KMS-11 (cell line): ENCODE results near the gene PLSCR4.
A peak's percentile ranks its signal among the peaks of the same experiment; 100 is the strongest.

Source experiments
- H2AFZ ChIP-seq: fragments of 200-600 bp; sonication (generic); 2 replicates; pipeline ENCODE4 v1.6.1; 2016; ENCODE audit warnings: antibody characterized with exemption, mixed run types, low read depth
- H3K27ac ChIP-seq: fragments of 200-600 bp; sonication (generic); 2 replicates; pipeline ENCODE4 v1.6.1; 2016; ENCODE audit warnings: mild to moderate bottlenecking, mixed run types
- H3K27me3 ChIP-seq: fragments of 200-600 bp; sonication (generic); 2 replicates; pipeline ENCODE4 v1.6.1; 2017; ENCODE audit warnings: mild to moderate bottlenecking, low read depth, mixed run types, moderate library complexity; ENCODE audit not compliant: insufficient read depth
- H3K36me3 ChIP-seq: fragments of 200-600 bp; sonication (generic); 2 replicates; pipeline ENCODE4 v1.6.1; 2017; ENCODE audit warnings: mild to moderate bottlenecking, mixed run types; ENCODE audit not compliant: insufficient read depth
- H3K4me1 ChIP-seq: fragments of 200-600 bp; sonication (generic); 2 replicates; pipeline ENCODE4 v1.6.1; 2016; ENCODE audit warnings: mild to moderate bottlenecking, low read depth, mixed run types; ENCODE audit not compliant: poor library complexity, severe bottlenecking
- H3K4me2 ChIP-seq: fragments of 200-600 bp; sonication (generic); 2 replicates; pipeline ENCODE4 v1.7.0; 2016; ENCODE audit warnings: mild to moderate bottlenecking, mixed run types
- H3K4me3 ChIP-seq: fragments of 200-600 bp; sonication (generic); IDR thresholded peaks from 2 replicates; pipeline ENCODE4 v1.6.1; 2017; ENCODE audit warnings: low read depth, low read length, mixed read lengths; ENCODE audit not compliant: insufficient read depth
- H3K79me2 ChIP-seq: fragments of 200-600 bp; sonication (generic); 2 replicates; pipeline ENCODE4 v1.6.1; 2016; ENCODE audit warnings: low read depth, mixed run types; ENCODE audit not compliant: insufficient read depth
- H3K9ac ChIP-seq: fragments of 200-600 bp; sonication (generic); 2 replicates; pipeline ENCODE4 v1.6.1; 2016; ENCODE audit warnings: mild to moderate bottlenecking, mixed run types
- H4K20me1 ChIP-seq: fragments of 200-600 bp; sonication (generic); 2 replicates; pipeline ENCODE4 v1.6.1; 2016; ENCODE audit warnings: mild to moderate bottlenecking, mixed run types; ENCODE audit not compliant: insufficient read depth
- CTCF ChIP-seq: fragments of 200-600 bp; sonication (generic); conservative IDR thresholded peaks from 2 replicates; pipeline ENCODE4 v1.6.1; 2017; ENCODE audit warnings: low read depth, mild to moderate bottlenecking, antibody characterized with exemption, low read length, moderate library complexity, mixed read lengths

Gene PLSCR4

GRCh38 chr3:146160964-146161662 lies 89.8 kb downstream of the PLSCR4 start, which contains the start of gene PLOD2:
PLOD2 (minus strand) TSS chr3:146161184; CDS start chr3:146160989, 195 bp downstream.
- H3K27ac ChIP-seq: peak within 1 kb of the TSS; percentile 28; the same call in 1 of the 2 replicates
- no peaks in the 10 kb centered on the region for H3K27me3 ChIP-seq
- H3K36me3 ChIP-seq: no peaks in the 10 kb centered on the region
- no peak for TF ChIP-seq CTCF
- no peaks in the 10 kb centered on the region for H4K20me1 ChIP-seq
- peaks cover 5% of the 10 kb centered on the region for H3K4me1 ChIP-seq
- H3K79me2 ChIP-seq: no peaks in the 10 kb centered on the region
- H3K4me2 ChIP-seq: peak within 1 kb of the TSS; percentile 25
- H2AFZ ChIP-seq: peak within 1 kb of the TSS; percentile 56
- H3K9ac ChIP-seq: peak within 1 kb of the TSS; percentile 55
- H3K4me3 ChIP-seq: peak within 1 kb of the TSS; percentile 48

DNA sequence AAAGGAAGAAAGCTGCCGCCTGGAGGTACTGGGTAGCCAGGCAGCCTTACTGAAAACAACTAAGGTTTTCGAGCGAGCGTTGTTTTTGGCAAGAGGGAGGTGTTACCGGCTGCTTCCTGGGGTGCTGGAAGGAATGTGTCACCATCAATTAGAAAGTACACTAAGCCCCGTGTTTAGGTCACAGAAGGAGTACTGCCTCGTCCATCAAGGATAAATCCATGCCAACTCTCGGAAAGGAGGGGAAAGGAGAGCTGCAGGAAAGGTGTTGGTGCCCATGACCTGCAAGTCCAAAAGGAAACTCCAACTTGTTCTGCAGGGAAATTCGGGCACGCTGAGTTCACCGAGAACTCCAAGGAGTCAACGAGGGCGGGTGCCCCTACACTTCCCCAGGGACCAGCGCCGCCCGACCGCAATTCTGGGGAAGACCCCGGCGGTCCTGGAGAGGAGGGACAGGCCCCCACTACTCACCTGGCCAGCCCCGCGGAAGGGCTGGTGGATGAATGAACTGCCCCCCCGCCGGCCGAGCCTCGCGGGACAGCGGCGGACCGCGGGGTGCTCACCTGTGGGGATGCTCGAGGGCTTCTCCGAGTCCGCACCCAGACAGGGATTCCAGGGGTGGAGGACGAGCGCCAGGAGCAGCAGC lies 90.5 kb downstream of the PLSCR4 start:
- Histone ChIP-seq H3K36me3 (no peaks in the 10 kb centered on the region), H4K20me1 (no peaks in the 10 kb centered on the region), H3K4me3 (peak overlapping the region; percentile 48), H3K27me3 (no peaks in the 10 kb centered on the region), H3K79me2 (no peaks in the 10 kb centered on the region), H3K4me2 (peak overlapping the region; percentile 25; the same call in 1 of the 2 replicates), H2AFZ (peak overlapping the region; percentile 56), H3K9ac (peak overlapping the region; percentile 55), H3K4me1 (peaks cover 5% of the 10 kb centered on the region), H3K27ac (peak overlapping the region; percentile 28; the same call in 1 of the 2 replicates)
- peak; percentile 8; the same call in 1 of the 2 replicates for TF ChIP-seq CTCF

- Histone ChIP-seq H3K4me3 (peak overlapping the region; percentile 48), H3K27ac (peak overlapping the region; percentile 28; the same call in 1 of the 2 replicates)
These were observed 91.1 kb downstream of the PLSCR4 start for GRCh38 chr3:146159616-146160320.

More at GRCh38 chr3:146159616-146160320, 91.1 kb downstream of the PLSCR4 start:
- H4K20me1 ChIP-seq: no peaks in the 10 kb centered on the region
- peak overlapping the region; percentile 55; the same call in 1 of the 2 replicates for H3K9ac ChIP-seq
- H3K4me2 ChIP-seq: peak overlapping the region; percentile 19
- peak; percentile 43 for TF ChIP-seq CTCF
- H3K36me3 ChIP-seq: no peaks in the 10 kb centered on the region
- H2AFZ ChIP-seq: peak overlapping the region; percentile 56; the same call in 1 of the 2 replicates
- H3K4me1 ChIP-seq: peaks cover 5% of the 10 kb centered on the region
- no peaks in the 10 kb centered on the region for H3K79me2 ChIP-seq
- H3K27me3 ChIP-seq: no peaks in the 10 kb centered on the region
